HG03196 (cell line): ENCODE results near the gene ELMO1.

Experiments used
- ATAC-seq: cut with Tn5 transposase; IDR thresholded peaks from one replicate; pipeline ENCODE4 v1.9.1; 2021; ENCODE audit not compliant: unreplicated experiment

ELMO1 gene

GRCh38 chr7:36904101-36904500, 544.6 kb downstream of the ELMO1 start:
- no peak for ATAC-seq

GRCh38 chr7:36900988-36901710, 547.5 kb downstream of the ELMO1 start:
- ATAC-seq: no peak

GRCh38 chr7:36898186-36898585, 550.5 kb downstream of the ELMO1 start:
- no peak for ATAC-seq

- ATAC-seq: no peak
These were observed 551.6 kb downstream of the ELMO1 start for GRCh38 chr7:36896956-36897590.

GRCh38 chr7:36896418-36896817, 552.2 kb downstream of the ELMO1 start:
- ATAC-seq: no peak

GRCh38 chr7:36895192-36895591, 553.5 kb downstream of the ELMO1 start:
- no peak for ATAC-seq

GRCh38 chr7:36894190-36894589, 554.5 kb downstream of the ELMO1 start:
- no peak for ATAC-seq

GRCh38 chr7:36889182-36889581, 559.5 kb downstream of the ELMO1 start:
- ATAC-seq: no peak

GRCh38 chr7:36887969-36888368, 560.7 kb downstream of the ELMO1 start:
- ATAC-seq: no peak

GRCh38 chr7:36887233-36887632, 561.4 kb downstream of the ELMO1 start:
- ATAC-seq: no peak

GRCh38 chr7:36884910-36885309, 563.8 kb downstream of the ELMO1 start:
- no peak for ATAC-seq

- ATAC-seq: no peak
These were observed 564.3 kb downstream of the ELMO1 start for GRCh38 chr7:36884351-36884750.

GRCh38 chr7:36881233-36881874, 567.3 kb downstream of the ELMO1 start:
- ATAC-seq: no peak

- ATAC-seq: no peak
These were observed 568.6 kb downstream of the ELMO1 start for GRCh38 chr7:36880108-36880507.

- no peak for ATAC-seq
These were observed 569.6 kb downstream of the ELMO1 start for GRCh38 chr7:36879021-36879420.

- no peak for ATAC-seq
These were observed 570.4 kb downstream of the ELMO1 start for GRCh38 chr7:36878288-36878687.

- ATAC-seq: no peak
These were observed 572.9 kb downstream of the ELMO1 start for GRCh38 chr7:36875794-36876193.

GRCh38 chr7:36874041-36874440, 574.6 kb downstream of the ELMO1 start:
- ATAC-seq: no peak

GRCh38 chr7:36871863-36872262, 576.8 kb downstream of the ELMO1 start:
- ATAC-seq: no peak

- no peak for ATAC-seq
These were observed 577.3 kb downstream of the ELMO1 start for GRCh38 chr7:36871355-36871738.

- no peak for ATAC-seq
These were observed 577.9 kb downstream of the ELMO1 start for GRCh38 chr7:36870625-36871354.
